Activated CD8-positive, alpha-beta memory T cell treated with anti-CD3 and anti-CD28 coated beads, Interleukin-2, amount 10 ng/mL, durations not matched to agents 7 days and 5 days (primary cell): ENCODE results near the gene COX7A2. TPM values are rescaled to one million over a fixed set of nuclear protein-coding genes. Genes with fewer than 3 reads are reported as not detected.

ENCODE experiments used
- ATAC-seq: fragments of 150-1000 bp; cut with Tn5 transposase; one replicate; pipeline ENCODE4 v1.10.0; 2021; ENCODE audit warnings: moderate library complexity
- CTCF ChIA-PET: fragments of 350-600 bp; sonication (Branson Sonifier 250); formaldehyde crosslinking; loops from one replicate; lab custom pipeline; 2021; ENCODE audit warnings: antibody characterized with exemption; lab: Charles Lee
- DNase-seq: peaks from one replicate; pipeline ENCODE4 v3.0.0-alpha.2; 2020
- H3K27ac Mint-ChIP-seq: one replicate; pipeline ENCODE4 v1.8.0; 2021; ENCODE audit warnings: mild to moderate bottlenecking, mixed read lengths
- H3K27me3 Mint-ChIP-seq: one replicate; pipeline ENCODE4 v1.8.0; 2021; ENCODE audit warnings: mixed read lengths
- H3K36me3 Mint-ChIP-seq: one replicate; pipeline ENCODE4 v1.8.0; 2021; ENCODE audit warnings: mild to moderate bottlenecking, mixed read lengths
- H3K4me1 Mint-ChIP-seq: one replicate; pipeline ENCODE4 v1.8.0; 2021; ENCODE audit warnings: mixed read lengths
- H3K4me3 Mint-ChIP-seq: one replicate; pipeline ENCODE4 v1.8.0; 2021; ENCODE audit warnings: mild to moderate bottlenecking, moderate library complexity, mixed read lengths
- H3K9me3 Mint-ChIP-seq: one replicate; pipeline ENCODE4 v1.8.0; 2022; ENCODE audit warnings: low read depth, mixed read lengths
- total RNA-seq, 2 experiments: library from RNA; stranded (reverse); gene quantifications; one replicate each; pipeline ENCODE4 v1.2.3, GENCODE V29; 2021

COX7A2 gene
- total RNA-seq, 2 experiments from 2014 or later = 377 to 456 TPM

DNA sequence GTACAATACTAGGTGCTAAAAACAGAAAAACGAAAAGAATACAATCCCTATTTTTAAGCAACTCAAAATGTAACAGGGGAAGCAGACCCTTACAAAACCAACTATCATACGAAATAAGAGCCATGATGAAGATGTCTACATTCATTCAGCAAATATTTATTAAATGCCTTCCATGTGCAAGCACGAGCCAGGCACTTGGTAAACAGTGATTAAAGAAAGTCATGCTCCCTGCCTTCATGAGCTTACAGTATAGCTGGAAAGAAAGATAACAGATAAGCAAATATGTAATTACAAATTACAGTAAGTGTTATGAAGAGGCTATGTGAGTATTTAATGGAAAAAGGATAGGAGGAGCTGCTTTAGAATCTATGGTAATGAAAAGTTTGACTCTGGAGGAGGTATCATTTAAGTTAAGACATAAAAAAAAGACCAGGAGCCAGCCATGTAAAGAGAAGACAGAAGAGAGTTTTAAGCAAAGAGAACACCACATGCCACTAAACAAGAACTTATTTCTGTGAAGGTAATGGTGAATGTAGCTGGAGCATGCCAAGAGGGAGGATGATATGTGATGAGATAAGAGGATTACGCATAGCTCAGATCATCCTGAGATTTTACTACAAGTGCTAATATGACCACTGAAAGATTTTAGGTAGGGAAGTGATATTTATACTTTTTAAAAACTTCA is 19.3 kb upstream of the COX7A2 start:
- Mint-ChIP-seq H3K4me1 (peaks cover 7% of the 10 kb centered on the region), H3K27ac (no peak overlapping the region), H3K4me3 (no peak overlapping the region), H3K36me3 (peaks cover 14% of the 10 kb centered on the region), H3K27me3 (no peaks in the 10 kb centered on the region), H3K9me3 (no peaks in the 10 kb centered on the region)
- CTCF ChIA-PET = no interaction called here
- ATAC-seq (no peak), DNase-seq (no peak)

GRCh38 chr6:75261299-75261698 is 17.7 kb upstream of the COX7A2 start:
- H3K27me3 Mint-ChIP-seq = no peaks in the 10 kb centered on the region
- peaks cover 21% of the 10 kb centered on the region for H3K36me3 Mint-ChIP-seq
- no peaks in the 10 kb centered on the region for H3K4me1 Mint-ChIP-seq
- no peaks in the 10 kb centered on the region for H3K9me3 Mint-ChIP-seq
- ATAC-seq (no peak), DNase-seq (no peak)
- no peak overlapping the region for H3K27ac Mint-ChIP-seq
- CTCF ChIA-PET = no interaction called here
- H3K4me3 Mint-ChIP-seq = no peak overlapping the region

GRCh38 chr6:75257343-75258087 is 13.9 kb upstream of the COX7A2 start:
- Mint-ChIP-seq H3K4me3 (no peak overlapping the region), H3K9me3 (no peaks in the 10 kb centered on the region), H3K36me3 (peaks cover 28% of the 10 kb centered on the region), H3K27me3 (no peaks in the 10 kb centered on the region), H3K27ac (no peak overlapping the region), H3K4me1 (no peaks in the 10 kb centered on the region)
- ATAC-seq (no peak), DNase-seq (no peak)
- CTCF ChIA-PET = no interaction called here

- Mint-ChIP-seq H3K4me1 (peaks cover 2% of the 10 kb centered on the region), H3K36me3 (peaks cover 13% of the 10 kb centered on the region), H3K9me3 (no peaks in the 10 kb centered on the region), H3K4me3 (no peak overlapping the region), H3K27me3 (peaks cover 14% of the 10 kb centered on the region), H3K27ac (no peak overlapping the region)
- CTCF ChIA-PET = interaction anchor here (3.3 kb wide), 1 partner anchor 17 kb away, joined by 10 read pairs; no protein-coding TSS in a partner anchor
- no peak for DNase-seq
- no peak for ATAC-seq
Measured at GRCh38 chr6:75250552-75250951, 7.0 kb upstream of the COX7A2 start.

DNA sequence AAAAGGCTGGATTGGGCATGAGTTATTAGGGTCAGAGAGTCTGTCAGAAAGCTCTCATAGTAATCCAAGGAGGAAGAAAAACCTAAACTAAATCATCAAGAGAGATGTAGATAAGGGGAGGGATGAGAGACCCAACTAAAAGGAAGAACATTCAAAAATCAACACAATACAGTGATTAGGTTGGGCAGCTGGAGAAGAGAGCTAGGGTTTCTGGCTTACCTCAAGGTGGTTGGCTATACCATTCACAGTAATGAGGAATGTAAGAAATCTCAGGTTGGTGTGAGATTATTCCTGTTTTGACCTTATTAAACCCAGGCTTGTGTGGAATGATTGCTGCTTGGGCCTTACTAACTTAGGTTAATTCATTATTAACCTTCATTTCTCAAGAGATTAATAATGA is 6.2 kb upstream of the COX7A2 start:
- ATAC-seq (no peak), DNase-seq (no peak)
- CTCF ChIA-PET = interaction anchor here (3.3 kb wide), 1 partner anchor 17 kb away, joined by 10 read pairs; no protein-coding TSS in a partner anchor
- no peak overlapping the region for H3K27ac Mint-ChIP-seq
- H3K27me3 Mint-ChIP-seq = peaks cover 14% of the 10 kb centered on the region
- peaks cover 5% of the 10 kb centered on the region for H3K4me1 Mint-ChIP-seq
- no peak overlapping the region for H3K4me3 Mint-ChIP-seq
- H3K9me3 Mint-ChIP-seq = no peaks in the 10 kb centered on the region
- peaks cover 12% of the 10 kb centered on the region for H3K36me3 Mint-ChIP-seq

DNA sequence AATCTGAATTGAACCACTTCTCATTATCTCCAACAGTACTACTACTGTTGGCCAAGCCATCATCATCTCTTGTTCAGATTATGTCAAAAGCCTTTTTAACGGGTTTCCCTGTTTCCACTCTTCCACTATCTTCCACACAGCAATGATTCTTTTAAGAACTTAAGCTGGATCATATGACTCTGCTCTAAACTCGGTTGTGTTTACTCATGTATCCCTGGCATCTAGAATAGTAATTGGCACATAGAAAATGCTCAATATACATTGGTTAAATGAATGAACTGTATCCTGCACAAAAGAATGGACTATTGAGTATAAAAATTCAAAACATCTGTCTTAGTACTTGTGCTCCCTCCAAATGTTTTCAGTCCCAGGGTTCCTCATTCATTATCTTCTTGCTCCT is 2.8 kb upstream of the COX7A2 start:
- Mint-ChIP-seq H3K9me3 (no peaks in the 10 kb centered on the region), H3K27ac (no peak overlapping the region), H3K36me3 (peaks cover 8% of the 10 kb centered on the region), H3K4me1 (peaks cover 24% of the 10 kb centered on the region), H3K27me3 (peaks cover 14% of the 10 kb centered on the region), H3K4me3 (no peak overlapping the region)
- ATAC-seq = no peak
- no peak for DNase-seq
- CTCF ChIA-PET = interaction anchor here (0.5 kb wide), 1 partner anchor 37 kb away, joined by 3 read pairs; no protein-coding TSS in a partner anchor

GRCh38 chr6:75244063-75244584 is 523 bp upstream of the COX7A2 start:
- ATAC-seq (no peak), DNase-seq (no peak)
- H3K36me3 Mint-ChIP-seq = peaks cover 24% of the 10 kb centered on the region
- CTCF ChIA-PET = interaction anchor here (0.8 to 1.3 kb wide), 3 partner anchors 14 to 40 kb away, joined by 3 to 4 read pairs (median 3); no protein-coding TSS in a partner anchor
- no peaks in the 10 kb centered on the region for H3K9me3 Mint-ChIP-seq
- peaks cover 14% of the 10 kb centered on the region for H3K27me3 Mint-ChIP-seq
- peak overlapping the region; percentile 97 for H3K27ac Mint-ChIP-seq
- H3K4me1 Mint-ChIP-seq = peaks cover 30% of the 10 kb centered on the region
- peak overlapping the region; percentile 95 for H3K4me3 Mint-ChIP-seq

GRCh38 chr6:75236630-75237029 is 7.0 kb downstream of the COX7A2 start:
- Mint-ChIP-seq H3K27ac (no peak overlapping the region), H3K4me1 (peaks cover 11% of the 10 kb centered on the region), H3K9me3 (no peaks in the 10 kb centered on the region), H3K27me3 (no peaks in the 10 kb centered on the region), H3K4me3 (no peak overlapping the region), H3K36me3 (peaks cover 36% of the 10 kb centered on the region)
- ATAC-seq (no peak), DNase-seq (no peak)
- CTCF ChIA-PET = interaction anchor here (0.7 kb wide), 1 partner anchor 18 kb away, joined by 3 read pairs; no protein-coding TSS in a partner anchor

DNA sequence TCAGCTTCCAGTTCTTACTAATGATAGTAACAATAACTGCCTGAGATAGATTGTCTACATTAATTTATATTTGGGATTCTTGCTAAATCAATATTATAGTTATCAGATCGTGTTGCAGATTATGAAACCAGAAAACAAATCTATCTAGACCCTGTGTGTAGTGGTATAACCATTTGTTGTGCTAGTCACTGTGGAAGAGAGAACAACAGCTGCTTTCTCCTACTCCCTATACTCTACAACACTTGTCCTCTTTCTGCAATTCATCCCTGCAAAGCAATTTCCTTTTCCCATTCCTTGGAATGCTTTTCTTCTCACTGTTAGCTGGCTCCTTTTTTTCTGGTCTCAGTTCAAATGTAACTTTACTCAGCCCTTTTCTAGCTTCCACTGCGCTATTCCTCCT is 8.3 kb downstream of the COX7A2 start:
- no peaks in the 10 kb centered on the region for H3K9me3 Mint-ChIP-seq
- H3K27ac Mint-ChIP-seq = no peak overlapping the region
- no peaks in the 10 kb centered on the region for H3K27me3 Mint-ChIP-seq
- DNase-seq (no peak), ATAC-seq (no peak)
- no peak overlapping the region for H3K4me3 Mint-ChIP-seq
- CTCF ChIA-PET = interaction anchor here (0.6 kb wide), 1 partner anchor 328 kb away, joined by 3 read pairs; no protein-coding TSS in a partner anchor
- H3K4me1 Mint-ChIP-seq = peaks cover 4% of the 10 kb centered on the region
- H3K36me3 Mint-ChIP-seq = peaks cover 29% of the 10 kb centered on the region

DNA sequence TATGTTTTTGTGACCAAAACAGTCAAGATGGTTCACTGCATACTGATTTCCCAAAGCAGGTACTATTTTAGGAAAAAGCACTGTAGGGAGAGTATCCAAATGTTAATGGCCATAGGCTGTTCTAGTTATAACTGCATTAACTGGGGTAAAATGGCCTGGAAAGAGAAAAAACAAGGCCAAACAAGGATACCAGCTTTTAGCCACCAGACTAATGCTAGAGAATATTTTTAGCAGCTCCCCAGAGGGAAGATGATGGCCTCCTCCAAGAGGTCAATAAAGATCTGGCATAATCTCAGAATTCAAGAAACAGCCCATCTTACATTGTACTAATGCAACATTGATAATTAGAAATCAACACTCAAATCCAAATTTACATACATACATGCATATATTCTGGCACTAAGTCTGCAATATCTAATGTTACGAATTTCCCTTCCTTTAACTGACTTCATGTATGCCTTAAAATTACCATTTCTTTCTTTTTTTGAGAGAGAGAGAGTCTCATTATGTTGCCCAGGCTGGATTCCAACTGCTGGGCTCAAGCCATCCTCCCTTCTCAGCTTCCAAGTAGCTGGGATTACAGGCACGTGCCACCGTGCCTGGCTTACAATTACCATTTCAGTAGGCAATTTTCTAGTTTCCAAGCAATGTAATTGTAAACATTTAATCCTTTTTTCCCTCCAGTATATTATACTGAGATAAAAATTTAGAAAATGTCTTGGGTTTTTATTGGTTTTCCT is 9.3 kb downstream of the COX7A2 start:
- H3K4me3 Mint-ChIP-seq = no peak overlapping the region
- no peak overlapping the region for H3K27ac Mint-ChIP-seq
- CTCF ChIA-PET = no interaction called here
- H3K9me3 Mint-ChIP-seq = no peaks in the 10 kb centered on the region
- H3K27me3 Mint-ChIP-seq = no peaks in the 10 kb centered on the region
- DNase-seq (no peak), ATAC-seq (no peak)
- H3K4me1 Mint-ChIP-seq = peaks cover 4% of the 10 kb centered on the region
- peaks cover 21% of the 10 kb centered on the region for H3K36me3 Mint-ChIP-seq

GRCh38 chr6:75233092-75233615 is 10.4 kb downstream of the COX7A2 start:
- no peaks in the 10 kb centered on the region for H3K9me3 Mint-ChIP-seq
- ATAC-seq (no peak), DNase-seq (no peak)
- H3K36me3 Mint-ChIP-seq = peaks cover 14% of the 10 kb centered on the region
- CTCF ChIA-PET = no interaction called here
- no peaks in the 10 kb centered on the region for H3K27me3 Mint-ChIP-seq
- no peak overlapping the region for H3K27ac Mint-ChIP-seq
- H3K4me1 Mint-ChIP-seq = peaks cover 2% of the 10 kb centered on the region
- no peak overlapping the region for H3K4me3 Mint-ChIP-seq

DNA sequence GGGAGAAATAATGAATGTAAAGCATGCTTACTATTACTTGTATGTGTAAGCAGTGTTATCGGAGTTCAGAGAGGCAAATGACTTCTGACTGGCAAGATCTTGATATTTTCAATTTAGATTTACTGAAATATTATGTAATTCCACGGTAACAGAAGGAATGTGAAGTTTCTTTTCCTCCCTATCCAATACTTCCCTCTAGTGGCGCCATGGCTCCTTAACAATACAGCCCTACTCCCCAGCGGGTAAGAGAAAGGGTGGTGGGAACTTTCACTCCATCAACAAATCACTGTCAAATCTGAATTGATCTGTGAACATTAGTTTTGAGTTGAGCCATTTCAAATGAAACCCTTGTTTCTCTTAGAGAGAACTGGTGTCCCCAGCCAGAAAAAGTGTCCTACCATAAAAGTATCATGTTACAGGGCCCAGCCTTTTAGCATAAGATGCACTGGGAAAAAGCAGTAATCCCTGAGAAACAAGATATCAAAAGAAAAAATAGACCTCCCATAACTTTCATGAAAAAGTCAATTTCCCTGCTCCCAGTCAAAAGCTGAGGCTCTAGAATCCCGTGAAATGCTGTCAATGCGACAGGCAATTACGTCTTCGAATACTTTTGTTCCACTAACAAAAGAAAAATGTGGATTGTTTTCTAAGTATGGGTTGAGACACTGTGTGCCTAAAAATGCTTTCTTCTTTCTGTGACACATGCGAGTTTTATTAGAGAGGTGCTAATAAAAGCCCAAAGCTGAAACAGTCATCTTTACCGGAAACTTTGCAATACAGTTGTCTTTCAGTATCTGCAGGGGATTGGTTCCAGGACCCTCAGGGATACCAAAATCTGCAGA is 12.9 kb downstream of the COX7A2 start:
- CTCF ChIA-PET = no interaction called here
- Mint-ChIP-seq H3K4me3 (no peak overlapping the region), H3K36me3 (no peaks in the 10 kb centered on the region), H3K4me1 (peaks cover 2% of the 10 kb centered on the region), H3K9me3 (no peaks in the 10 kb centered on the region), H3K27ac (no peak overlapping the region), H3K27me3 (peaks cover 7% of the 10 kb centered on the region)
- ATAC-seq (no peak), DNase-seq (no peak)
